Measurements from ENCODE around the gene COL5A1. TPM values are rescaled to one million over a fixed set of nuclear protein-coding genes. Genes with fewer than 3 reads are reported as not detected.

Gene COL5A1
- total and polyA plus RNA-seq, 11 donors, result 7.6 to 91.3 (median 13.4) TPM

DNA sequence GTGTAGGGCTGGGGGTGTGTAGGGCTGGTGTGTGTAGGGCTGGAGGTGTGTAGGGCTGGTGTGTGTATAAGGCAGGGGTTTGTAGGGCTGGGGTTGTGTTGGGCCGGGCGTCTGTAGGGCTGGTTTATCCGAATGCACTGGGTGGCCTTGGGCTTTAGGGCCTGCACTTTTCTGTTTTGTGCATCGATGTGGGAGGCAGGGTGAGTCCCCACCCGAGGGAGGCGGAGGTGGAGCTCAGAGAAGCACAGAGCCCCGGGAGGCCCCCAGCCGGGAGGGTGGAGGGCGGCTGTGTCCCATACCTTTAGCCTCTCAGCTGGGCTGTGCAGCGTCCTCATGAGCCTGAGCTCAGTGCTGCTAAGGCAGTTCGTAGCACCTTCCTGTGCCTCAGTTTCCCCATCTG lies 13.5 kb downstream of the COL5A1 start:
- H3K27ac ChIP-seq, result no peak overlapping the region
- ATAC-seq (peak in 1 of 4 donors; percentile 4), DNase-seq (peak in 1 of 5 donors; percentile 57)
- peaks cover 0 to 1% (median 0%) of the 10 kb centered on the region in 12 donors for H3K9me3 ChIP-seq
- H3K4me3 ChIP-seq, result no peak overlapping the region
- H3K27me3 ChIP-seq, result no peaks in the 10 kb centered on the region
- no peaks in the 10 kb centered on the region for H3K36me3 ChIP-seq
- TF ChIP-seq POLR2A (IDR thresholded peaks at IDR 0.05), result no peak
- TF ChIP-seq, protein P1, sequence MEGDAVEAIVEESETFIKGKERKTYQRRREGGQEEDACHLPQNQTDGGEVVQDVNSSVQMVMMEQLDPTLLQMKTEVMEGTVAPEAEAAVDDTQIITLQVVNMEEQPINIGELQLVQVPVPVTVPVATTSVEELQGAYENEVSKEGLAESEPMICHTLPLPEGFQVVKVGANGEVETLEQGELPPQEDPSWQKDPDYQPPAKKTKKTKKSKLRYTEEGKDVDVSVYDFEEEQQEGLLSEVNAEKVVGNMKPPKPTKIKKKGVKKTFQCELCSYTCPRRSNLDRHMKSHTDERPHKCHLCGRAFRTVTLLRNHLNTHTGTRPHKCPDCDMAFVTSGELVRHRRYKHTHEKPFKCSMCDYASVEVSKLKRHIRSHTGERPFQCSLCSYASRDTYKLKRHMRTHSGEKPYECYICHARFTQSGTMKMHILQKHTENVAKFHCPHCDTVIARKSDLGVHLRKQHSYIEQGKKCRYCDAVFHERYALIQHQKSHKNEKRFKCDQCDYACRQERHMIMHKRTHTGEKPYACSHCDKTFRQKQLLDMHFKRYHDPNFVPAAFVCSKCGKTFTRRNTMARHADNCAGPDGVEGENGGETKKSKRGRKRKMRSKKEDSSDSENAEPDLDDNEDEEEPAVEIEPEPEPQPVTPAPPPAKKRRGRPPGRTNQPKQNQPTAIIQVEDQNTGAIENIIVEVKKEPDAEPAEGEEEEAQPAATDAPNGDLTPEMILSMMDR (IDR thresholded peaks at IDR 0.05), result no peak
- H3K4me1 ChIP-seq, result peaks cover 0 to 42% (median 4%) of the 10 kb centered on the region in 12 donors
- WGBS, 4 donors, result 77 to 85% (median 78%) methylated on average over 11 of the region's 11 CpGs
- intact Hi-C loops (cut with DNase I), result no loop called here

- Histone ChIP-seq H3K9me3 (peaks cover 0 to 8% (median 0%) of the 10 kb centered on the region in 12 donors), H3K4me3 (no peak overlapping the region), H3K4me1 (peaks cover 0 to 43% (median 6%) of the 10 kb centered on the region in 12 donors), H3K36me3 (no peaks in the 10 kb centered on the region), H3K27me3 (no peaks in the 10 kb centered on the region), H3K27ac (no peak overlapping the region)
- TF ChIP-seq POLR2A (IDR thresholded peaks at IDR 0.05), result no peak
- TF ChIP-seq, protein P1 (IDR thresholded peaks at IDR 0.05), result no peak
- DNase-seq (peak in 2 of 5 donors; percentile 31 to 47), ATAC-seq (peak in 2 of 4 donors; percentile 10 to 19)
- intact Hi-C loops (cut with DNase I), result no loop called here
- WGBS, 4 donors, result 64 to 75% (median 70%) methylated on average over 9 to 10 of the region's 10 CpGs
Measured at GRCh38 chr9:134655586-134656333, 14.2 kb downstream of the COL5A1 start.

DNA sequence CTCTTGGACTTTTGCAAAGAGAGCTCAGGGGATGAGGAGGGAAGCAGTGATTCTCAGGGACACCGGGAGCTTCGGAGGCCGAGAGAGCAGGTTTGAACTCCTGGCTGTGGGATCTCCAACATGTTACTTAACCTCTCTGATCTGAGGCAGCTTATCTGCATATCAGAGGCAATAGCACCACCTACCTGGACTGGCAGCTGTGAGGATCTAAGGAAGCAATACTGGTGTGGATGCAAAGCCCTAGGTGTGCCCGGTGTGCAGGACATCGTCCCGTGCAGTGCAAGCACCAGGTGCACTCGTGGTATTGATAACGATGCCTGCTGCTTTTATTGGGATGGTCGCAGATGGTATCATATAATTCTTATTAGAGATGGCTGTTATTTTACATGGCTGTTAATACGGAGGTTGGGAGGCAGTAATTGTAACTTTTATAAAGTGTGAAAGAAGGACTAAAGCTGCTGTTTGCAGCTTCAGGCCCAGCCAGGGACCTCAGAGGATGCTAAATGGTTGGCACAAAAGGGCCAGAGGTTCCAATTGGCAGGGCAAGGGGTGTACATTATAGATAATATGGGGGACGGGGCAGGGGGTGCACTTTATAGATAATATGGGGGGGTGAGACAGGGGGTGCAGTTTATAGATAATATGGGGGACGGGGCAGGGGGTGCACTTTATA lies 14.9 kb downstream of the COL5A1 start:
- ATAC-seq (no peak), DNase-seq (peak in 1 of 5 donors; percentile 2)
- Histone ChIP-seq H3K4me3 (no peak overlapping the region), H3K36me3 (no peaks in the 10 kb centered on the region), H3K27ac (no peak overlapping the region), H3K27me3 (no peaks in the 10 kb centered on the region), H3K9me3 (peaks cover 0 to 8% (median 0%) of the 10 kb centered on the region in 12 donors), H3K4me1 (peaks cover 0 to 43% (median 12%) of the 10 kb centered on the region in 12 donors)
- WGBS, 4 donors, result 74 to 78% (median 75%) methylated on average over 12 of the region's 12 CpGs
- TF ChIP-seq, protein P1 (IDR thresholded peaks at IDR 0.05), result no peak
- TF ChIP-seq POLR2A (IDR thresholded peaks at IDR 0.05), result no peak
- intact Hi-C loops (cut with DNase I), result no loop called here

Measured in heart left ventricle (tissue), 16 donors.